HCT116 (cell line): ENCODE measurements around the gene ELAPOR1. TPM values are rescaled to one million over a fixed set of nuclear protein-coding genes. Genes with fewer than 3 reads are reported as not detected.

Source experiments
- ATAC-seq: fragments of 200-7000 bp; cut with Tn5 transposase; 2 replicates; pipeline ENCODE4 v1.9.1; 2020; ENCODE audit warnings: mild to moderate bottlenecking, moderate library complexity
- BruUV-seq: library from RNA; stranded (reverse); fragments of 400-500 nt; replicated peaks from 2 replicates; lab custom pipeline; 2021; lab: Mats Ljungman, UMichigan
- CTCF ChIA-PET: fragments of 300-600 bp; sonication (Branson Sonifier 250); formaldehyde crosslinking; loops from one replicate; lab custom pipeline; 2021; ENCODE audit warnings: antibody characterized with exemption; lab: Charles Lee
- POLR2A ChIA-PET: fragments of 300-600, 350-600 bp; sonication (Branson Sonifier 250); formaldehyde crosslinking; loops from one replicate; lab custom pipeline; 2021; ENCODE audit warnings: antibody characterized with exemption; lab: Charles Lee
- RAD21 ChIA-PET, 2 experiments: fragments of 300-600 bp; sonication (Branson Sonifier 250); formaldehyde crosslinking; loops; one replicate each; lab custom pipeline; 2023; ENCODE audit warnings: low total read pairs in 2 of 2; ENCODE audit not compliant: uncharacterized antibody in 2 of 2, unreplicated experiment in 2 of 2, low non-redundant PET in 1 of 2; lab: Charles Lee
- DNase-seq: peaks from one replicate; pipeline ENCODE4 v3.0.0-alpha.2; 2010; ENCODE audit warnings: low read depth, low spot score
- H2AFZ ChIP-seq: fragments of 200-600 bp; shearing (Covaris generic), sonication (generic); 2 replicates; pipeline ENCODE4 v1.6.1; 2017; ENCODE audit warnings: low read depth, mixed run types, mixed read lengths, antibody characterized with exemption, low read length; ENCODE audit not compliant: poor library complexity, severe bottlenecking
- H3K27ac ChIP-seq: 2 replicates; pipeline ENCODE4 v1.5.1; 2012; ENCODE audit warnings: low read depth, low read length
- H3K27me3 ChIP-seq: fragments of 200-600 bp; sonication (generic); 2 replicates; pipeline ENCODE4 v1.6.1; 2016; ENCODE audit warnings: mixed run types, low read length, mixed read lengths; ENCODE audit not compliant: insufficient read depth
- H3K36me3 ChIP-seq, 2 experiments: fragments of 200-500 bp in 1 of 2; fragments of 200-600 bp in 1 of 2; sonication (Bioruptor generic) in 1 of 2; sonication (generic) in 1 of 2; 2 replicates each; pipeline versions ENCODE4 v1.5.1 to v1.6.1; 2014 to 2016; ENCODE audit warnings: low read length in 2 of 2, inconsistent platforms in 1 of 2, mixed read lengths in 1 of 2, mixed run types in 1 of 2; ENCODE audit not compliant: insufficient read depth in 2 of 2, control insufficient read depth in 1 of 2
- H3K4me1 ChIP-seq, 2 experiments: fragments of 200-600 bp in 1 of 2; sonication (generic) in 1 of 2; 2 replicates each; pipeline versions ENCODE4 v1.5.1 to v1.6.1; 2012 to 2017; ENCODE audit warnings: low read length in 2 of 2, inconsistent platforms in 1 of 2, mild to moderate bottlenecking in 1 of 2, mixed read lengths in 1 of 2, mixed run types in 1 of 2, moderate library complexity in 1 of 2; ENCODE audit not compliant: insufficient read depth in 2 of 2, control insufficient read depth in 1 of 2
- H3K4me2 ChIP-seq: fragments of 200-600 bp; sonication (generic); 2 replicates; pipeline ENCODE4 v1.6.1; 2017; ENCODE audit warnings: mixed run types, low read length, mixed read lengths
- H3K4me3 ChIP-seq, 2 experiments: fragments of 200-600 bp in 1 of 2; sonication (generic) in 1 of 2; replicated peaks in 1 of 2; 2 replicates each; pipeline ENCODE4 v1.5.1; 2011 to 2016; ENCODE audit warnings: low read length in 2 of 2, control low read depth in 1 of 2, low read depth in 1 of 2, mild to moderate bottlenecking in 1 of 2, mixed read lengths in 1 of 2, mixed run types in 1 of 2
- H3K79me2 ChIP-seq: fragments of 200-600 bp; sonication (generic); 2 replicates; pipeline ENCODE4 v1.6.1; 2017; ENCODE audit warnings: mild to moderate bottlenecking, mixed run types, low read length, moderate library complexity, mixed read lengths; ENCODE audit not compliant: insufficient read depth
- H3K9ac ChIP-seq: fragments of 200-600 bp; sonication (generic); 2 replicates; pipeline ENCODE4 v1.6.1; 2016; ENCODE audit warnings: low read length, mixed read lengths
- H3K9me2 ChIP-seq: fragments of 200-600 bp; sonication (generic), shearing (Covaris generic); 2 replicates; pipeline ENCODE4 v1.6.1; 2017; ENCODE audit warnings: mixed run types, mild to moderate bottlenecking, moderate library complexity; ENCODE audit not compliant: insufficient read depth
- H3K9me3 ChIP-seq, 2 experiments: fragments of 200-500 bp in 1 of 2; fragments of 200-600 bp in 1 of 2; sonication (Bioruptor generic) in 1 of 2; sonication (generic) in 1 of 2; 2 replicates each; pipeline ENCODE4 v1.6.1; 2014 to 2017; ENCODE audit warnings: low read length in 2 of 2, mixed read lengths in 2 of 2, inconsistent platforms in 1 of 2, low read depth in 1 of 2, mild to moderate bottlenecking in 1 of 2, mixed run types in 1 of 2, moderate library complexity in 1 of 2; ENCODE audit not compliant: control insufficient read depth in 1 of 2, insufficient read depth in 1 of 2
- H4K20me1 ChIP-seq: fragments of 200-600 bp; sonication (generic), shearing (Covaris generic); 2 replicates; pipeline ENCODE4 v1.6.1; 2017; ENCODE audit warnings: mixed run types, mild to moderate bottlenecking, moderate library complexity; ENCODE audit not compliant: insufficient read depth
- CBX3 ChIP-seq: IDR thresholded peaks from 2 replicates; pipeline ENCODE4 v1.6.1; 2012; ENCODE audit warnings: low read depth
- CEBPB ChIP-seq: IDR thresholded peaks from 2 replicates; pipeline ENCODE4 v1.6.1; 2012; ENCODE audit warnings: low read depth
- ELF1 ChIP-seq: IDR thresholded peaks from 2 replicates; pipeline ENCODE4 v1.6.1; 2012; ENCODE audit warnings: low read depth, borderline replicate concordance
- EZH2 ChIP-seq: fragments of 200-600 bp; sonication (generic); IDR thresholded peaks from 2 replicates; pipeline ENCODE4 v1.6.1; 2017; ENCODE audit warnings: antibody characterized with exemption, mixed run types
- EZH2phosphoT487 ChIP-seq: fragments of 200-600 bp; IDR thresholded peaks from 2 replicates; pipeline ENCODE4 v1.6.1; 2018; ENCODE audit warnings: antibody characterized with exemption, borderline replicate concordance
- FOSL1 ChIP-seq: IDR thresholded peaks from 2 replicates; pipeline ENCODE4 v1.6.1; 2012; ENCODE audit warnings: low read depth
- JUND ChIP-seq: IDR thresholded peaks from 2 replicates; pipeline ENCODE4 v1.6.1; 2012
- POLR2A ChIP-seq: IDR thresholded peaks from 2 replicates; pipeline ENCODE4 v1.7.0; 2011; ENCODE audit warnings: borderline replicate concordance; ENCODE audit not compliant: insufficient read depth, insufficient read length; ENCODE audit errors: extremely low read depth
- POLR2AphosphoS5 ChIP-seq: IDR thresholded peaks from 2 replicates; pipeline ENCODE4 v1.6.1; 2011; ENCODE audit warnings: mild to moderate bottlenecking, low read depth, low read length, moderate library complexity
- RAD21 ChIP-seq: IDR thresholded peaks from 2 replicates; pipeline ENCODE4 v1.6.1; 2012; ENCODE audit warnings: low read depth, mild to moderate bottlenecking
- SIN3A ChIP-seq: IDR thresholded peaks from 2 replicates; pipeline ENCODE4 v1.6.1; 2012; ENCODE audit warnings: low read depth
- SP1 ChIP-seq: IDR thresholded peaks from 2 replicates; pipeline ENCODE4 v1.6.1; 2012; ENCODE audit warnings: low read depth
- SRF ChIP-seq: IDR thresholded peaks from 2 replicates; pipeline ENCODE4 v1.6.1; 2012; ENCODE audit warnings: low read depth
- YY1 ChIP-seq: IDR thresholded peaks from 2 replicates; pipeline ENCODE4 v1.6.1; 2011; ENCODE audit warnings: low read length, low read depth, moderate library complexity, mild to moderate bottlenecking; ENCODE audit not compliant: insufficient replicate concordance; ENCODE audit errors: extremely low read depth
- ZFX ChIP-seq: fragments of 450-650 bp; IDR thresholded peaks from 2 replicates; pipeline ENCODE4 v1.6.1; 2017
- ZNF274 ChIP-seq: fragments of 200-500 bp; sonication (Bioruptor generic); IDR thresholded peaks from 2 replicates; pipeline ENCODE4 v1.6.1; 2014; ENCODE audit warnings: mild to moderate bottlenecking, low read depth, low read length, inconsistent platforms
- intact Hi-C: fragments of 100-400 bp; cut with micrococcal nuclease; formaldehyde crosslinking; loops from 2 replicates; pipeline ENCODE4 v1.10.0; 2022
- total RNA-seq: library from RNA; stranded (reverse); gene quantifications from one replicate; pipeline ENCODE4 v1.2.1, GENCODE V29; 2021; ENCODE audit not compliant: unreplicated experiment
- TF ChIP-seq, protein P1 (sequence below): IDR thresholded peaks from 2 replicates; pipeline ENCODE4 v1.6.1; 2012
- TF ChIP-seq, protein P2 (sequence below), 3 experiments: fragments of 200-600 bp in 1 of 3; sonication (generic) in 1 of 3; IDR thresholded peaks in 2 of 3; conservative IDR thresholded peaks in 1 of 3; 2 replicates each; pipeline ENCODE4 v1.5.1; 2012 to 2017; ENCODE audit warnings: low read depth in 2 of 3, low read length in 2 of 3, antibody characterized with exemption in 1 of 3, borderline replicate concordance in 1 of 3, control low read depth in 1 of 3, mild to moderate bottlenecking in 1 of 3, mixed read lengths in 1 of 3, mixed run types in 1 of 3, moderate library complexity in 1 of 3; ENCODE audit not compliant: insufficient read depth in 1 of 3
- TF ChIP-seq, protein P3 (sequence below): IDR thresholded peaks from 2 replicates; pipeline ENCODE4 v1.6.1; 2012; ENCODE audit warnings: low read depth
- TF ChIP-seq, protein P4 (sequence below): IDR thresholded peaks from 2 replicates; pipeline ENCODE4 v1.6.1; 2011; ENCODE audit warnings: mild to moderate bottlenecking, low read length, moderate library complexity; ENCODE audit not compliant: insufficient replicate concordance; ENCODE audit errors: extremely low read depth

The ELAPOR1 gene
- total RNA-seq, 1 experiment from 2014 or later: 0.57 TPM

DNA sequence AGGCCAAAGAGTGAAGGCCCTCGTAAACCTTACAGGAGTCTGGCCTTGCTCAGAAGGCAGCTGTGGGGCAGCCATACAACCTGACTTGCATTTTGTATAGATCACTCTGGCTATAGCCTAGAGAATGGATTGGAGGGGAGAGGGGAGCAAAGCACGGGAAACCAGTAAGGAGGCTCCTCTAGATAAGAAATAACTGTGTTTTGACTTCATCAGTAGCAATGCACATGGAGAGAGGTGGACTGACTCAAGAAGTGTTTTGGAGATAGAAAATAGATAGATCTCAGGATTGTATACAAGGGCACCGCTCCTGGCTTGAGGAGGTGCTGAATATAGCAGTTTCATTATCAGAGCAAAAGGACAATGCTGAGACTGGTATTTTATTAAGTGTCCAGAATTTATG is 26.5 kb downstream of the ELAPOR1 start:
- intact Hi-C loops: no loop called here
- ChIA-PET RAD21 (no interaction called here), POLR2A (no interaction called here), CTCF (interaction anchor here (0.9 kb wide), 1 partner anchor 29 kb away, joined by 3 read pairs; no protein-coding TSS in a partner anchor)
- no peak overlapping the region for H3K4me2 ChIP-seq
- H3K4me1 ChIP-seq: no peaks in the 10 kb centered on the region
- no peaks in the 10 kb centered on the region for H3K9me3 ChIP-seq
- no peak overlapping the region for H3K9ac ChIP-seq
- DNase-seq (no peak), ATAC-seq (no peak)
- H3K27me3 ChIP-seq: no peaks in the 10 kb centered on the region
- no peaks in the 10 kb centered on the region for H3K36me3 ChIP-seq
- no TSS peak for BruUV-seq
- H3K27ac ChIP-seq: no peak overlapping the region
- H2AFZ ChIP-seq: no peak overlapping the region
- H3K9me2 ChIP-seq: no peaks in the 10 kb centered on the region
- no peak overlapping the region for H3K4me3 ChIP-seq
- no peaks in the 10 kb centered on the region for H3K79me2 ChIP-seq
- H4K20me1 ChIP-seq: no peaks in the 10 kb centered on the region
- TF ChIP-seq POLR2AphosphoS5 (no peak), SIN3A (no peak), YY1 (no peak), POLR2A (no peak), RAD21 (no peak), FOSL1 (no peak), SRF (no peak), EZH2phosphoT487 (no peak), CEBPB (no peak), CBX3 (no peak), SP1 (no peak), JUND (no peak), EZH2 (no peak), ZFX (no peak), ELF1 (no peak), ZNF274 (no peak)
- TF ChIP-seq, protein P1, sequence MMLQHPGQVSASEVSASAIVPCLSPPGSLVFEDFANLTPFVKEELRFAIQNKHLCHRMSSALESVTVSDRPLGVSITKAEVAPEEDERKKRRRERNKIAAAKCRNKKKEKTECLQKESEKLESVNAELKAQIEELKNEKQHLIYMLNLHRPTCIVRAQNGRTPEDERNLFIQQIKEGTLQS: no peak
- TF ChIP-seq, protein P2, sequence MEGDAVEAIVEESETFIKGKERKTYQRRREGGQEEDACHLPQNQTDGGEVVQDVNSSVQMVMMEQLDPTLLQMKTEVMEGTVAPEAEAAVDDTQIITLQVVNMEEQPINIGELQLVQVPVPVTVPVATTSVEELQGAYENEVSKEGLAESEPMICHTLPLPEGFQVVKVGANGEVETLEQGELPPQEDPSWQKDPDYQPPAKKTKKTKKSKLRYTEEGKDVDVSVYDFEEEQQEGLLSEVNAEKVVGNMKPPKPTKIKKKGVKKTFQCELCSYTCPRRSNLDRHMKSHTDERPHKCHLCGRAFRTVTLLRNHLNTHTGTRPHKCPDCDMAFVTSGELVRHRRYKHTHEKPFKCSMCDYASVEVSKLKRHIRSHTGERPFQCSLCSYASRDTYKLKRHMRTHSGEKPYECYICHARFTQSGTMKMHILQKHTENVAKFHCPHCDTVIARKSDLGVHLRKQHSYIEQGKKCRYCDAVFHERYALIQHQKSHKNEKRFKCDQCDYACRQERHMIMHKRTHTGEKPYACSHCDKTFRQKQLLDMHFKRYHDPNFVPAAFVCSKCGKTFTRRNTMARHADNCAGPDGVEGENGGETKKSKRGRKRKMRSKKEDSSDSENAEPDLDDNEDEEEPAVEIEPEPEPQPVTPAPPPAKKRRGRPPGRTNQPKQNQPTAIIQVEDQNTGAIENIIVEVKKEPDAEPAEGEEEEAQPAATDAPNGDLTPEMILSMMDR (IDR thresholded peaks at IDR 0.05 in 2 of 3, conservative IDR thresholded peaks at IDR 0.05 in 1 of 3; ENCODE audit: borderline replicate concordance in 1 of 3, insufficient read depth in 1 of 3, low read depth in 2 of 3, low read length in 2 of 3): no peak
- TF ChIP-seq, protein P3, sequence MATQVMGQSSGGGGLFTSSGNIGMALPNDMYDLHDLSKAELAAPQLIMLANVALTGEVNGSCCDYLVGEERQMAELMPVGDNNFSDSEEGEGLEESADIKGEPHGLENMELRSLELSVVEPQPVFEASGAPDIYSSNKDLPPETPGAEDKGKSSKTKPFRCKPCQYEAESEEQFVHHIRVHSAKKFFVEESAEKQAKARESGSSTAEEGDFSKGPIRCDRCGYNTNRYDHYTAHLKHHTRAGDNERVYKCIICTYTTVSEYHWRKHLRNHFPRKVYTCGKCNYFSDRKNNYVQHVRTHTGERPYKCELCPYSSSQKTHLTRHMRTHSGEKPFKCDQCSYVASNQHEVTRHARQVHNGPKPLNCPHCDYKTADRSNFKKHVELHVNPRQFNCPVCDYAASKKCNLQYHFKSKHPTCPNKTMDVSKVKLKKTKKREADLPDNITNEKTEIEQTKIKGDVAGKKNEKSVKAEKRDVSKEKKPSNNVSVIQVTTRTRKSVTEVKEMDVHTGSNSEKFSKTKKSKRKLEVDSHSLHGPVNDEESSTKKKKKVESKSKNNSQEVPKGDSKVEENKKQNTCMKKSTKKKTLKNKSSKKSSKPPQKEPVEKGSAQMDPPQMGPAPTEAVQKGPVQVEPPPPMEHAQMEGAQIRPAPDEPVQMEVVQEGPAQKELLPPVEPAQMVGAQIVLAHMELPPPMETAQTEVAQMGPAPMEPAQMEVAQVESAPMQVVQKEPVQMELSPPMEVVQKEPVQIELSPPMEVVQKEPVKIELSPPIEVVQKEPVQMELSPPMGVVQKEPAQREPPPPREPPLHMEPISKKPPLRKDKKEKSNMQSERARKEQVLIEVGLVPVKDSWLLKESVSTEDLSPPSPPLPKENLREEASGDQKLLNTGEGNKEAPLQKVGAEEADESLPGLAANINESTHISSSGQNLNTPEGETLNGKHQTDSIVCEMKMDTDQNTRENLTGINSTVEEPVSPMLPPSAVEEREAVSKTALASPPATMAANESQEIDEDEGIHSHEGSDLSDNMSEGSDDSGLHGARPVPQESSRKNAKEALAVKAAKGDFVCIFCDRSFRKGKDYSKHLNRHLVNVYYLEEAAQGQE: no peak
- TF ChIP-seq, protein P4, sequence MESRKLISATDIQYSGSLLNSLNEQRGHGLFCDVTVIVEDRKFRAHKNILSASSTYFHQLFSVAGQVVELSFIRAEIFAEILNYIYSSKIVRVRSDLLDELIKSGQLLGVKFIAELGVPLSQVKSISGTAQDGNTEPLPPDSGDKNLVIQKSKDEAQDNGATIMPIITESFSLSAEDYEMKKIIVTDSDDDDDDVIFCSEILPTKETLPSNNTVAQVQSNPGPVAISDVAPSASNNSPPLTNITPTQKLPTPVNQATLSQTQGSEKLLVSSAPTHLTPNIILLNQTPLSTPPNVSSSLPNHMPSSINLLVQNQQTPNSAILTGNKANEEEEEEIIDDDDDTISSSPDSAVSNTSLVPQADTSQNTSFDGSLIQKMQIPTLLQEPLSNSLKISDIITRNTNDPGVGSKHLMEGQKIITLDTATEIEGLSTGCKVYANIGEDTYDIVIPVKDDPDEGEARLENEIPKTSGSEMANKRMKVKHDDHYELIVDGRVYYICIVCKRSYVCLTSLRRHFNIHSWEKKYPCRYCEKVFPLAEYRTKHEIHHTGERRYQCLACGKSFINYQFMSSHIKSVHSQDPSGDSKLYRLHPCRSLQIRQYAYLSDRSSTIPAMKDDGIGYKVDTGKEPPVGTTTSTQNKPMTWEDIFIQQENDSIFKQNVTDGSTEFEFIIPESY: no peak
